Epidermal melanocyte (primary cell): ENCODE data around the gene DHRS9.

Experiments
- DNase-seq: peaks from one replicate; pipeline ENCODE4 v3.0.0; 2011; ENCODE audit warnings: low spot score; ENCODE audit not compliant: insufficient read length

The DHRS9 gene

DNA sequence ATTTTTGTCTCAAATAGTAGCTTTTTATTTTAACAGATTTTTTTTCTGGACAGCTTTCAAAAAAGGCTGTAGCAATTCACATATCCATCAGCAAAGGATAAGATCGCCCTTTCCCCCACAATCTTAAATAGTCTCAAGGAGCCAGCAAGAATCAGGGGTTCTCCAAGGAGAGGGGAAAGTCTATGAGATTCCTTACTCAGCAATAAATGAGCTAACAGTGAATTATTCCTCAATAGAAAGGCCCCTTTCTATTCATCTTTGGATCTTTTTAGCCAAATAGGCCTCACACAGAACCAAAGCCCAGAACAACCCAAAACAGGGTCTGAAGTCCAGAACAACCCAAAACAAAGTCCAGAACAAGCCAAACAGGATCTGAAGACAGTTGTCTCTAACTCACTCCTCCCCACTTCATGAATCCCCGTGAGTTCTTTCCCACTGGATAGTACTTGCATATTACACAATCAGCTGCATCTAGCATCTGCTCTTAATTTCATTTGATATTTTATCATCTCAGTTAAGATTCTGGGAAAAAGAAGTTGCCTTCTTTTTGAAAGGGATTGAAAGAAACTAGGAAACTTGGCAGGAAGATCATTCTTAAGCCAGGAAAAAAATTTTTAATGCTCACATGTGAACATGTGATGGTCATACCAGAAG is 3.4 kb upstream of the DHRS9 start:
- no peak for DNase-seq

DNA sequence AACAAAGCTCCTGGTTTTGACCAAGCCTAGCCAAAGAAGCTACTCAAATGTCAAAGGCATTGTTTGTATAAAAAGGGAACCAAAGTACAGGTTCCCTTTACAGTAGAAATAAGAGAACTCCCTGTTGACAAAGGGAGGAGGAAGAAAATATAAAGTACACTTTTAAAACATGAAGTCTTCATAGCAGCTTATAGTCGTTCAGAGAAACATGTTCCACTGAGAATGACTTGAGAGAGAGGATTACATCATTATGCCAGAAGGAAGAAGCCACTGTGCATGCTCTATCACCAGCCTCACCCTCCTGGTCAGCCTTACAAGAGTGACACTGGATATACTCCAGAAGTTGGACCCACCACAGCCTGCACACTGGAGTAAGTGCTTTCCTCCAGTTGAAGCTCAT is 2.5 kb upstream of the DHRS9 start:
- no peak for DNase-seq

DNA sequence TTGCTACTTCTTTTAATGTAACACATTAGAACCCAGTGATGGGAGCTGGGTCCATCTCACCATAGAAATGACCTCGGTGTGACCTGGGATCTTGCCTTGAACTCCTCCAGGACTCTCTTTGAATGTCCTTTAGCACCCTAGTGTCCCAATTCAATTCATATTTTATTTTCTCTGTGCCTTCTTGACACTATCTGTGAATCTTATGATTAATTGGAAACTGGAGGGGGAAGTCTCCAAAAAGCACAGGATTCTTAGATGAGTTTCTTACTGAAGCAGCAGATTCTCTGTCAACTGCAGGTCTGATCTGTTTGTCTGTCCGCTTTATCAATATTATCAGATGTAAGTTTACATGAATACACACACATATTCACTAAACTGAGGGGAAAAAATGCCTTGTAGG is 470 bp downstream of the DHRS9 start:
- no peak for DNase-seq

DNA sequence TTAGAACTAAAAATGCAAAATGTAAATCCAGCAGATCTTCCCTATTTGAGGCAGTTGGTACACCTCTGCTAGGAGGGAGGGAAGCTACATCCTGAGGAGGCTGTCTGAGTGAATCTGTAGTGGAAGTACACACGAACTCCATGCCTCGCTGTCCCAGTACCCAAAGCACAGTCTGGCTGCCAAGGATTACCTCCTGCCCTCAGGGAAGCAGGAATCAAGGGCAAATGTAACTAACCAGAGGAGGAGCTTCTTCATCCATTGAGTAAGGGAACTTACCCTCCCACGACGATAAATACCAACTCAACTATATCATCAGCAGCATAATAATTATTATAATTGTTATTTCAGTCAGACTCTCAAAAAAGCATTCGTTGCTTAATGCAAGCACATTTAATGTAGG is 2.1 kb downstream of the DHRS9 start:
- no peak for DNase-seq

DNA sequence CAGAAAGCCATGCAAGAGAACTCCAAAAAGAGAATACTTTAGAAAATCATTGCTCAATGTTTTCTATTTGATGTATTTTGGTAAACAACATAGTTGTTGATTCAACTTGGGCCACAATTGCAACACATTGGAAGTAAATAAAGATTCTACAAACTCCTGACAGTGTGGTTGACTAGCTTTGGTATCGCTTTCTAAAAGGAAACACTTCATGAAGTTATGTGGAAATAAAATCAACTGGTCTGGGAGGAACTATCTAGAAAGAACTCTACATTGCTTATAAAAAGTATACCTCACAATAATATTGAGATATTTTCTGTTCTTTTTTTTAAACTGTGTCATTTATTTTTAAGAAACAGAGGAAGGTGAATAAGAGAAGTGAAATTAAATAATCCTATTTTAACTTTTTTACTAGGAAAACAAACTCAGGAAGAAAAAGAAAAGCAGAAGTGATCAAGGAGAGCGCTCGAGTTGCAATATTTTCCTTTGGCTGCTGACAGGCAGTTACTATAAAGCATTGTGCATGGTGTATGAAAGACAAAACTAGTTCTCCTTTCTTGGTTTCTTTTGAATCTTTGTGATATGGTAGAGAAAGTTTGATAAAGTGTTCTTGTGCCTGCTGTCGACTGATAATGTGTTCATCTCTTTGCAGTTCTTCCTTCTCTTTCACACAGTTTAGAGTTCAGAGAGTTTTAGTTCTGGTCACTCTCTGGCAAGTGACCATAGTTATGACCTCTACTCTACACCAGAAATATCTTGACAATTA is 3.0 kb downstream of the DHRS9 start:
- no peak for DNase-seq

DNA sequence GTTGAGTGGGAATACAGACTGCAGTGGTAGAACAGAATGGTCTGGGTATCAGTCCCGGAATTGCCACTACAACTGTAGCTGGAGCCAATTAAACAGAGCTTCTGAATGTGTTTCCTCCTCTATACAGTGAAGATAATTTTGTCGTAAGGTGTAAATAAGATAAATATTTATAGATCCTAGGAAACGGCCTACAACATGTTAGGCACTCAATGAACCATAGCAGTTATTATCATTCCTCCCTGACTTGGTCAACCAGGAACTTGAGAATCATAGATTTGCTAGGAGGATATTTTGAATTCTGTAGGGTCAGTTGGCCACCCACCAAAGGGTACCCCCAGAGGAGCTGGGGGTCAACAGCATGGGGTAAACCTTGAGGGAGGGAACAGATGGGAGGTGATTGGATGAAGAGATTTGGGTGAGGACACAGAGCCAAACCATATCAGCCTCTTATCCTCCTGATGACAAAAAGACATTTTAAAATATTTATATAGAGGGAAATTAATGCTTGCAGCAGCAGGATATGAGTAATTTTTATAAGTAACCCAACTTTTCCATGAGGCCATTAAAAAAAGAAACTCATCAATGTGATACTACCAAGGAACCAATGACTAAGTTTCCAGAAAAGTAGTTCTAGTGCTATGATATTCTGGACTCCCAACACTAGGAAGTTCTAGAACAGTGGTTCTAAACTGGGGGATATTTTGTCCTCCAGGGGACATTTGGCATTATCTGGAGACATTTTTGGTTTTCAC is 4.0 kb downstream of the DHRS9 start:
- no peak for DNase-seq

DNA sequence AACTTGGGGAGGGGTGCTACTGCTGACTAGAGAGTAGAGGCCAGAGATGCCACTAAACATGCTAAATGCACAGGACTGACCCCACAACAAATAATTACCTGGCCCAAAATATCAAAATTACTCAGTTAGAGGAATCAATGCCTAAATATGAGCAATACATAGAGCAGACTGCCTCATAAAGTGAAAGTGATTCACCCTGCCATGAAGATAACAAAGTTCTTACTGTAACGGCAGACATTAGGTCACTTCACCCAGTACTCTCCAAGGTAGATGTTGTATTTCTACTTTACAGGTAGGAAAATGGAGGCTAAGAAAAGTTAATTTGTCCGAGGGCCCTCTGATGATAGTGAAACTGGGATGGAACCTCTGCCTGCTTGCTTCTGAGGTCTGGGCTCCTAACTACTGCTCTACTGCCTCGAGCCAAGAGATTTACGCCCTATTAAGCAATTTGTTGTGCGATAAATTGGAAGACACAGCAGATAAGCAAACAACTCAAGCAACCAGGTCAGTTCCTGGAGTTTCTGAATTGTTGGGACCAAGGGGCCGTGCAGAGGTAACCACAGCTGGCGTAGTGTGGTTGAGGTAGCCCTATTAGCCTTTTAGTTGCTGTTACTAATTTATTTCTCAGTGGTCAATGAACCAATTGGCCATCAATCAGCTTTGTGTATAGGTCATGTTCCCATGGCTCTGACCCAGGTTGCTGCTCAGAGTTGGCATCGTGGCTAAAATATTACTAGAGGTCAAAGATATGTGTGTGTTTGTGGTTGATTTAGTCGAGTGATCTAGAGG is 4.8 kb downstream of the DHRS9 start:
- DNase-seq, result no peak

DNA sequence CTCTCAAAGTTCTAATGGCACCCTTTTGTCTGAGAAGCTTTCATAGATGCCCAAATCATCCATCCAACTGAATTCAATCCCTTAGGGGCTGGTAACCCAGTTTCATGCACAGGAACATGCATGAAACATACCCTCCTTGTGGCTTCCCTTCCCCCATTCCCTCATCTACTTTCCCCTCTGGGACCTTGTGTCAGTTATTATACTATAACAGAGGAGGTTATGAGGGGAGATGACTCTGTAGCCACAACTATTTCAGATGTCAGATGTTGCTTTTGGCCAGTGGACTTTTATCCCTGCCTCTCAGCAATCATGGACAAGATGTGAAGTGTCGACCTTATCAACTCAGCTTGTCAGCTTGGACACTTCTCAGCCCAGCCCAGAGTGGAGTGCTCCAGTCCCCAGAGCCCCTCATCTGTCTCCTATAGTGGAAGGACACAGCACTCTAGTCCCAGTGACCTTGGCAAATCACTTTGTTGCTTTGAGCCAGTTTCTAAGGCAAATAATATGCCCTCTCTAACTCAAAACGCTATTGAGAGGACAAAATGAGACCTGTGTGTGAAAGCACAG is 8.4 kb downstream of the DHRS9 start:
- DNase-seq, result no peak

DNA sequence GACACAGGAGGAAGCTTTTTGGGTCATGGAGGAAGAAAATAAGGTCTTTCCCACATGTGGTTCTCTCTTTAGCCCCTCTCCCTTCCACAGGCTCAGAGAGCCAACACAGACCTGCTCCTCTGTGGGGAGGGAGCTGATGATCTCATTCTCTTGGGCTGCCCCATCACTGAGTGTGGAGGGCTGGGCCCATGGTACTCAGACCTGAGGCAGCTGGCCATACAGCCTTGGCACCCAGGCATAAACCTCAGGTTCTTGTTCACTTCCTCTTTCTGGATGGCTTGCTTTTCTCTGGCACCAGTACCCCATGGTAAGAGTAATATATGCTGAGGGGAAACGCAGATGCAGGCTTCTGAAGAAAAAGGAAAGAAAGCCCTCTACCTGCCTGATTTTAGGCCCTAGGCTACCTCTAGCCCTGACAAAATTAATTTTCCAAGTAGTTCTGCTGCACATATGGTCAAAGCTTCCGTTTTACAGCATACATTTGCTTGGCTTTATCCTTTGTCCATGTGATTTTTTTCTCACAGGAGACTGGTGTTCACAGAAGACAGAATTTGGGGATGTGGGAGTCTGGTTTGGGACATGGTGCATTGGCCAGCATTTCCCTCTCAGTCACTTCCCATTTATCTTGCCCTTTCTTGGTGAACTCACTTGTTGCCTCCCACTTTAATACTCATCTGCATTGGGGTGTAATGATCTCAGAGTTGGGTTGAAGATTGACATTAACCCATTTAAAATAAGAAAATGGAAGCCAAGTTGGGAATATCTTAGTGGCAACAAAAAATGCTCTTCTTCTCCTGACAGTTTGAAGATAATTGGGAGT is 11.1 kb downstream of the DHRS9 start:
- no peak for DNase-seq

DNA sequence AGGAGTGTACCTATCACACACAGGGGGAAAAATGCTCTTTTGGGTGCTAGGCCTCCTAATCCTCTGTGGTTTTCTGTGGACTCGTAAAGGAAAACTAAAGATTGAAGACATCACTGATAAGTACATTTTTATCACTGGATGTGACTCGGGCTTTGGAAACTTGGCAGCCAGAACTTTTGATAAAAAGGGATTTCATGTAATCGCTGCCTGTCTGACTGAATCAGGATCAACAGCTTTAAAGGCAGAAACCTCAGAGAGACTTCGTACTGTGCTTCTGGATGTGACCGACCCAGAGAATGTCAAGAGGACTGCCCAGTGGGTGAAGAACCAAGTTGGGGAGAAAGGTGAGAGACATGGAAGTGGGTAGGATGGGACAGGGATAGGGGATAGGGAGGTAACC is 12.2 kb downstream of the DHRS9 start:
- DNase-seq, result no peak

DNA sequence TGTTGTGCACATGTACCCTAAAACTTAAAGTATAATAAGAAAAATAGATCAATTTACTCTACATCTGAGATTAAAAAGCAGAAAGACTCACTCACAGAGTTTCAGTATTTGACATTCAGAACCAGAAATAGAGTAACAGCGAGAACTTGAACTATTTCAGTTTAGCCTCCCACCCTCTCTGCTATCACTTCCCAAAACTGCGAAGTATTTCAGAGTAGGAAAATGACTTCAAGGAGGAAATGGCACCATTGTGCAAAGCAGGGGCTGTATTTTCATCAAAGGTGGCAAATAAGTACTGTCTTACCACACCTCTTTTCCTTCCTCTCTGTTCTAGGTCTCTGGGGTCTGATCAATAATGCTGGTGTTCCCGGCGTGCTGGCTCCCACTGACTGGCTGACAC is 13.6 kb downstream of the DHRS9 start:
- no peak for DNase-seq

DNA sequence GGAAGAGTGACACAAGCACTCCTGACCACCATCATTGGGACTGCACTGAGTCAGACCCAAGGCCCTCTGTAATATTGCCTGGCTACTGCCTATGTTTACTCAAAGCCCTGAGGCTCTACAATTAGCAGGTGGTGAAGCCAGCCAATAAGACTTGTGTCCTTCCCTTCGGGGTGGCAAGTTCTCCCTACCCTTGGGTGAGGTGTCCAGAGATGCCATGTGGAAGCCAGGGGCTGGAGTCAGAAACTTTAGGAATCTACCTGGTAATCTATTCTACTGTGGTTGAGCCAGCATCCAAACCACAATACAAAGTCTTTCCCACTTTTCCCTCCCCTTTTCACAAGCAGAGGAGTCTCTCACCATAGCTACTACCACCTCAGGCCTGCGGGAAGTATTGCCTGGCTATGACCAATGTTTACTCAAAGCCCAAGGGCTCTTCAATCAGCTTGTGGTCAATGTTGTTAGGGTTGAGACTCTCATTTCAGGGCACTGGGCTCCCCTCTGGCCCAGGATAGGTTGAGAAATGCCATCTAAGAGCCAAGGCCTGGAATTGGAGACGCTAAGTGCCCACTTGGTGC is 17.6 kb downstream of the DHRS9 start:
- DNase-seq, result no peak

DNA sequence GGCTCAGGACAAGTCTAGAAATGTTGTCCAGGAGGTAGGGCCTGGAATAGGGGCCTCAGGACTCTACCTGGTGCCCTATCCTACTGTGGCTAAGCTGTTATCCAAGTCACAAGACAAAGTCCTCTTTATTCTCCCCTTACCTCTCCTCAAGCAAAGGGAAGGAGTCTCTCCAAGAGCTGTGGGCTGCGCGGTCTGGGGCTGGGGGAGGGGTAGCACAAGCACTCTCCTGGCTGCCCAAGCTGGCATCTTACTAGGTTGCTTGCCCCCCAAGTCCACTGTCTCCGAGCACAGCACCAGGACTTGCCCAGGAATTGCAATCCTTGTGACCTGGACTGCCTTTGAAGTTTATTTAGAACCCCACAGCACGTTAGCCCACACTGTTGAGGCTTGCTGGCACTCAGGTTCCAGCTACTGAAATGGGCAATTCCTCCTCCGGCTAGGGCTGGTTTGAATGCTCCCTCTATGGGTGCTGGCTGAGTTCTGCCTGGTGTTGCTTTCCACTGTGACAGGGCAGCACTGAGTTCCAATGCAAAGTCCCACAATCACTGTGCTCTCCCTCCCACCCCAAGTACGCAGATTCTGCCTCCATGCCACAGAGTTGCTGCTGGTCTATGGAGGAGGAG is 18.5 kb downstream of the DHRS9 start:
- DNase-seq, result no peak

DNA sequence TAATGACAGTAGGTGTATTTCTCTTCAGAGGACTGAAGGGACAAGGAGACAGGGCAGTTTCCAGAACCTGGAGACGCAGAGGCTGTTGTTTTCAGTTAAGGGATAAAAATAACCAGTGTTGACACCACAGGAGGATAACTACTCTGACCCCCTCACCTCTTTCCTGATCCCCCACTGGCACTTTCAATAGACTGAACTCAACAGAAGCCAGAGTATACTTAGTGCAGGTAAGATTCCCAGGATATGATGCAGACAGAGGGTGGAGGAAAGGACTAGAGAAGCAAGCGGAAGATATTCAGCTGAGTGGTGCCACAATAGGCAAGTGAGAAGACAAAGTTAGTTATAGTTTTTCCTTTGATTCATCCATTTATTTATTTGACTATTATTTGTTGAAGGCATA is 19.8 kb downstream of the DHRS9 start:
- no peak for DNase-seq

DNA sequence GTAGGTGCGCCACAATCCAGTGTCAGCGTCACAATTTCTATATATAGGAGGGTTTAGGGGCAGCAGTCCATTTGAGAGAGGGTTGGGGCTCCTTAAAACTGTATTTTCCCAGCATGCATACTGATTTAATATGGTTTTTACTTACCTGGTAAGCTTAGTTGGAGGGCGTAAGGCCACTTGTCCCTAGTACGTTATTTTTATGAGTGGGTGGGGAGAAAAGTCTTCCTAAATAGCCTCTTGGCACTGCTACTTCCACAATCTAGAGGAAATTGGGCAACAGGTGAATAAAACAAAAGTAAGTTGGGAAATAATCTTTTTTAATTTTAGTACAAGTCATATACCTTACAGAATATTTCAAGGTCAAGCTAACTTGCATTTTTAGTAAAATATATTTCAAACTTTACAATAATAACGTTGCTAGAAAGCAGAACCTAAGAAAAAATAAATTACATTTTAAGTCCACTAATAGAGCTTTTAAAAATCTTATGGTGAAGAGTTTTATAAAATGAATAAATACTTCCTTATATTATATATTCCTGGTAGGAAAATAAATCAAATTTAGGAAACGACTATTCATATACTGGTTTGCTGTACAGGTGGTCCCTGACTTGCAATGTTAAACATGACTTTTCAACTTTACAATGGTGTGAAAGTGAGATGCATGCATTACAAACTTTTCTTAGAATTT is 20.9 kb downstream of the DHRS9 start:
- no peak for DNase-seq

DNA sequence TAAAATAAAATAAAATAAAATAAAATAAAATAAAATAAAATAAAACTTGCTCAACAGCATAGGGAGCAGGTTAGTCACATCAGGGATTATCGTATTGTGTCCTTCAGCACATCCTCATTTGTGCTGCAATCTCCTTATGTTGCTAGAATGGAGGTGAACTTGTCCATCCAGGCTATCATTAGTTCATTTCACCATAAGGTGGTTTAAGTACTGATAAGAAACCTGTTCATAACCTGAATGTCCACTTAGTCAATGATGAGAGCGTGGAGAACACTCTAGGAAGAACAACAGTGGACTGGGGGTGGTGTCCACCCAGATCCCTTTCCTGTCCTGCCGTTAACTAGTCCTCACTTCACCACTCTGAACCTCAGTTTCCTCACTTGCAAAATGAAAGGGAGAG is 21.9 kb downstream of the DHRS9 start:
- no peak for DNase-seq

DNA sequence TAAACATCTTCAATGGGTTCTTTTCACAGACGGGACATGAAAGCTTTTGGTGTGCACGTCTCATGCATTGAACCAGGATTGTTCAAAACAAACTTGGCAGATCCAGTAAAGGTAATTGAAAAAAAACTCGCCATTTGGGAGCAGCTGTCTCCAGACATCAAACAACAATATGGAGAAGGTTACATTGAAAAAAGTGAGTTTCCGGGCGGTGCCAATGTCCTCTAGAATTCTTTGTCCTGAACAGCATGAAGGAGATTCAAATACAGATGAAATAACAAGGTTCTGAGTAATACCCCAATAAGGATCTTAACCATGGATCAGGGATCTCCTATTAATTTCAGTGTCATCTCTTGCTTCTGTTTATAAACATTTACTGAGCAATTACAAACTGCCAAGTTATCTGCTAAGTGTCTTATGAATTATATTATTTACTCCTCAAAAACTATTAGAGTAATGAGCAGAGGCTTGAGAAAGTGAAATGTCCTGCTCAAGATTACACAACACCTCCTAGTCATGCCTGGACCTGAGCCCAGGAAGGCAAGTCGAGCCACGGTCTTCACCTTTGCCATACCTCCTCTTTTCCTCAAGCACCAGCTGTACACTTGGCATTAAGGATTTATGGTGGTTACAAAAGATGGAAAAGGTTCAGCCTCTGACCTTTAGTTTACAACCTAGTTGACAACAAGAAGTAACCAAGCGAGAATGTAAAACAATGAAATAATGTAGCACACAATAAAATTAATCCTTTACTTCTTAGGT is 22.6 kb downstream of the DHRS9 start:
- DNase-seq, result no peak

DNA sequence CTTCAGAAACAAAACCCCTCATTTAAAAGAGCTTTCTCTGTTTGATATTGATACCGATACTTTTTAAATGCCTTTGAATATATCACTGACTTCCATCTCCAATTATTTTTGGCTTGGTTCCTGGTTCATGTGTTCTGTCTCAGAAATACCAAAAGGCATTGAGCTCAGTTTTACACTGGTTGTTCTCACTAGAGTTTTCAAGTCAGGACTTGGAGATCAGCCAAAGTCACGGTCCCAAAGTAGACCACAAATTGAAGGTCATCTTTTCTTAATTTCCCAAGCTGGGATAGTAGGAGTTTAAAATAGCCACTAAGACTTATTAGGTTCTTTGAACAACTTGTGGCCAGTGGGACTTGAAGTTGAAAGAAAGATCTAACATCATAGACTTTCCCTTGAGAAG is 24.2 kb downstream of the DHRS9 start:
- DNase-seq, result no peak
